Measurements from ENCODE around the gene TANC1.

Gene TANC1

DNA sequence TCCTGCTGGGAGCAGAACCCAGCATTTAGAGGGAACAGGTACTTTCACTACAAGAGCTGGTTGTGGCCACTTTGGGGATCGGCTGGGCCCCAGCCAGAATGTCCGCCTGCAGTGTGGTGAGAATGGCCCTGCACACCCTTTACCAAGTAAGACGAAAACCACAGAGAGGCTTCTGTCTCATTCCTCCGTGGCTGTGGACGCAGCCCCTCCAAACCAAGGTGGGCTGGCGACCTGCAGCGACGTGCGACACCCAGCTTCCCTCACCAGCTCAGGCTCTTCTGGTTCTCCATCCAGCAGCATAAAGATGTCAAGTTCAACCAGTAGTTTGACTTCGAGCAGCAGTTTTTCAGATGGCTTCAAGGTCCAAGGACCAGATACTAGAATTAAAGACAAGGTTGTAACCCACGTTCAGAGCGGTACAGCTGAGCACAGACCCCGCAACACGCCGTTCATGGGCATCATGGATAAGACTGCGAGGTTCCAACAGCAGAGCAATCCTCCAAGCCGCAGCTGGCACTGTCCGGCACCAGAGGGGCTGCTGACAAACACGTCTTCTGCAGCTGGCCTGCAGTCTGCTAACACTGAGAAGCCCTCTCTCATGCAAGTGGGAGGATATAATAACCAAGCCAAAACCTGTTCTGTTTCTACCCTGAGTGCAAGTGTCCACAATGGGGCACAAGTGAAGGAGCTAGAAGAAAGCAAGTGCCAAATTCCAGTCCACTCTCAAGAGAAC lies 261.9 kb downstream of the TANC1 start:
- no peak for DNase-seq

DNA sequence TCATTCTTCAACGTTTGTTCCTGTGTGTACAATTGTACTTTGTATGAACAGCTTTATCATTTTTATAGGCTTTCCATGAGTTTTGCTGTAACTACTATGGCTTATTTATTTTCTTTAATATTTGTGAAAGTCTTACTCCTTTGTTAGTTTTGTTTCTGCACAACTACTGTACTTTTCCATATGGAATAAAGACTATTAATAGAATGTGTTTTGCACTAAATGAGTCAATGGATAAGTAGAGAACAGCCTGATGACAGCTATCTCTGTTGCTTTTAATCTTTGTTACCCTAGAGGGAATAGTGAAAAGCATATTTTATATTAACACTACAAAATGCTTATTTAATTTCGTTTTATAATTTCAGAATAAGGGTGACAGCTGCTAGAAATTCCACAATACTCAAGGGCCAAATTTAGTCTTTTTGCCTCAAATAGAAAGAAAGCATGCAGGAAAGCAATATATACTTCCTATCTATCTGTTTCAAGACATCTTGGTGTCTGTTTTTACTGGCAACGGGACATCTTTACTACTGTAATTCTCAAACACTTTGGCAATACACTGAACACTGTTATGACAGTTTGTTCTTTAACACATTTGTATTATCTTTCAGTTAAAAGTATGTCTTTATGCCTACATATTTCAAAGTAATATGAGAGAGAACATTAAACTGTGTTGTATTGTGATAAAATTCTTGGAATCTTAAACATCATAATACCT lies 264.2 kb downstream of the TANC1 start:
- no peak for DNase-seq

DNA sequence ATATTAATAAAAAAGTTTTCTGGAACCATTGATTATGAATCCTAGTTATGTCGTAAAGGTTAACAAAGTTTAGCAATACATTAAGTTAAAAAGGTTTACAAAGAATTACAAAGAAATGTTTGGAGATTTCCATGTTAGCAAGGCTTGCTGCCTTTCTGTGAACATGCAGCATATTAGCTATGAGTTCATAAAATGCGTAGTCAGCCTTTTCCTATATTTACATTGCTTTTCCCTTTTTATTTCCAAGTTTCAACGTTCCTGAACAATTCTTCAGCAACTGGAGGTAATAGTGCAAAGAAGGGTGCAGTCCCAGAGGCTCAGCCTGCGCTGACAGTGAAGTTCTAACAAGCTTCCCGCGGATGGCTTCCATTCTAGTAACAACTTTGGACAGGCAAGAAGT lies 266.4 kb downstream of the TANC1 start:
- no peak for DNase-seq

DNA sequence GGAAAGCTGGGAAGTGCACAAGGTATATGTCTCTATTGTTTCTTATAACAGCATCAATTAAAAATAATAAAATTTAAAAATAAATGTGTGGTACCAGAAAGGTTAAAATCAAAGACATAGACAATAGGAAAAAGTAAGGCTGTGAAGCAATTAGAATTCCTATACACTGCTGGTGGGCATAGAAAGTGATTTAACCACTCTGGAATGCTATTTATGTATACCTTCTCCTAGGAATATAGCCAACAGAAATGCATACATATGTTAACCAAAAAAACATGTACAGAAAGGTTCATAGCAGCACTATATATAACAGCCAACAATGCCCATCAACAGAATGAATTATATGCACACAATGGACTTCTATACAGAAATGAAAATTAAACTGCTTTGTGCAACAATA lies 275.1 kb downstream of the TANC1 start:
- DNase-seq = no peak

DNA sequence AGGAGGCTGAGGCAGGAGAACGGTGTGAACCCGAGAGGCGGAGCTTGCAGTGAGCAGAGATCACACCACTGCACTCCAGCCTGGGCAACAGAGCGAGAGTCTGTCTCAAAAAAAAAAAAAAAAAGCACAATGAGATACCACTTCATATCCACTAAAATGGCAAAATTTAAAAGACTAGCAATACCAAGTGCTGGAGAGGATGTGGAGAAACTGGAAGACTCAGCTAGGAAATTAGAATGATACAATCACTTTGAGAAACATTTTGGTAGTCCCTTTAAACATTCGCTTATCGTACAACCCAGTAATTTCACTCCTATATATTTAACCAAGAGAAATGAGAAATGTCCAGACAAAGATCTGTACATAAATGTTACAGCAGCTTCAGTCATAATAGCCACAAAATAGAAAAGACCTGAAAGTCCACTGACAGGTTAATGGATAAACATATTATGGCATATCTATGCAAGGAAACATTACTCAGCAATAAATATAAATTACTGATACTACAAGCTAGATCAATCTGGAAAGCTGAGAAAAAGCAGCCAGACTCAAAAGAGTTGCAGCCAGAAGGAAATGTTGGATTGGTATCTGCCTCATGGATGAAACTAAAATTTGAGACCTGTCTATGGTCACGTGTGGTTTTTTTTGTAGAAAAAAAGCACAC lies 278.0 kb downstream of the TANC1 start:
- DNase-seq = no peak

DNA sequence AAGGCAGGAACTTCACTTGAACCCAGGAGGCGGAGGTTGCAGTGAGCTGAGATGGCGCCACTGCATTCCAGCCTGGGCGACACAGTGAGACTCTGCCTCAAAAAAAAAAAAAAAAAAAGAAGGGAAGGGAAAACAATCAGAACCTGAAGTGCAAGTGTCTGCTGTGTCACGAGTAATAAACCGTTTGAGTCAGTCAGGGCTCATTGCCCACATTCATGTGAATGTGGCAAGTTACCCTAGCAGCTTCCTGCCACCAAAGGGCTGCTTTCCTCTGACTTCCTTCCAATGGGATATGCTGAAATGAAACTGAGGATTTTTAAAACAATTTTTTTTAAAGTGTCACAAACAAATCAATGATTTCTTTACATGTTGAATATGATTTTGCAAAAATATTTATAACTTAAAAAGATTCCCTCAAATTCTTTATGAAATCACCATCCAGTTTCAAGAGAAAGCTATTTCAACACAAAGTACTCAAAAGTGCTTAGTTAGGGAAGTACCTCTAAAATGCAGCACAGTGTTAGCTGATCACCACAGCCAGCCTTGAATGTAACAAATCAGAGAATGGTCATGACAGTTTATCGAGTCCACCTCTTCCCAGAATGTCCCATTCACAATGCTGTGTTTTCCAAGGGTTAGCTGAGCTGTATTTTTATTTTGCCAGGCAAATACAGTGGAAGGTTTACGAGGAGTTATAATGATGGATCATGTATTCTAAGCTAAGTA lies 281.7 kb downstream of the TANC1 start:
- DNase-seq = no peak

DNA sequence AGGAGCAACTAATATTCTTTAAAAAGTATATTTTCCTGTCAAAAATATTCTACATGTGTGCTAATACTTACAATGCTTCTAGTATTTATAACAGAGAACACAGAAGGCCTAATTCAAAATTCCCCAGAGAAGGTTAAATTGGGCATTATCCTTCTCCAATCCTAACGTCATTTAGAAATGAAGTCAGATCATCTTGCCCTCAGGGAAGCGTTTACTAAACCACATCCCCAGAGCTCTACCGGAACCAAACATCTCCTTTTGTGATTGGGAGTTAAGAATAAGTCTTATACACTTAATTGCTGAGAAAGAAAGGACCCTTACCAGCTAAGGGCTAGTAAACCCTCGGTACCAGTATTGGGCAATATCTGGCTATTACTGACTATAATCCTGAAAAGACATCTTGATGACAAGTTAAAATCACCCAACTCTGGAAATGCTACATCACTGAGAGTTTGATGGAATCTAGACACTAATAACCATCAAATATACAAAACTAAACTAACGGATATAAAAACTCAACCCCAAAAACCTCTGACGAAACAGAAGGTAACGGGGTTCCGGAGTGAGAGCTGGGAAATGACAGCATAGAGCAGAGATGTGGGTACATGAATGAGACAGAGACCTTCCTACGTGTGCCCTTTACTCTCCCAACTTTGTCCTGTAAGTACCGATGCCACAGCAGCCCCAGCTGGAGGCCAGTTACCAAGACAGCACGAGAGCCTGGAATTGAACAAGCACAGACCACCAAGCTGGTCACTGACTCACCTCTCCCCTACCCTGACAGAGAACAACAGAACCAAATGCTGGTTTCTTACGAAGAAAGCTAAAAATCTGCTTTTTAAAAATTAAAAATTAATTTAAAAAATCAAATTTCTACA lies 283.1 kb downstream of the TANC1 start:
- no peak for DNase-seq

DNA sequence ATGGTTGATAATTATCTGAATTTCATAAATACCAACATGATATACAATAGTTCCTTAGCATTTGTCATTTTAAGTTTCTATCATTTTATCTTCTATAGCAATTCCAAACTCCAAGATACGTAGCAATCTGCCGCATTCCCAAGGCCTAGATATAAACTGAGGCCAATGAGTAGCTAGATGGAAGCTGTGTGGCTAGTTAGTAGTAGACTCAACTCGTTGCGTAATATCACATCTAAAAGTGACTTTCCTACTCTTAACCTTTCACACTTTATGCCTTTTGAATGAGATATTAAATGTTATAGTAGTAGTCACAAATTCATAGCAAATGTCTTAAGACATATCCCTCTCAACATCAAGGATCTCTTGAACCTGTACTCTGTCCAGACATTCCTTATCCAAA lies 284.5 kb downstream of the TANC1 start:
- DNase-seq = no peak

DNA sequence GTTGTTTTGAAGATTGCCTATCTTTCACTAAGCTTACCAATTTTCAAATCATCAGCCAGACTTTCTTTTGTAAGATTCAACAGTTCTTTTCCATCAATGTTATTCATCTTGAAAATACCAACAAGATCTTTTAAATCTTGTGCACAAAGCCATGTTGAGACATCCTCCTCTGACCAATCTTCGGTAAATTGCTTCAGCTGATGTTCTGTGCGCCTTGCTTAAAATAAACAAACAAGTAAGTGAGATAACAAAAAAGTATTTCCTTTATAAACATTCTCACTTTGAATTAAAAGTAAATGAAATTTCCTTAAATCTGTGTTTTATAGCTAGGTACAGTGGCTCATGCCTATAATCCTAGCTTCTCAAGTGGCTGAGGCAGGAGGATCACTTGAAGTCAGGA lies 287.7 kb downstream of the TANC1 start:
- no peak for DNase-seq

DNA sequence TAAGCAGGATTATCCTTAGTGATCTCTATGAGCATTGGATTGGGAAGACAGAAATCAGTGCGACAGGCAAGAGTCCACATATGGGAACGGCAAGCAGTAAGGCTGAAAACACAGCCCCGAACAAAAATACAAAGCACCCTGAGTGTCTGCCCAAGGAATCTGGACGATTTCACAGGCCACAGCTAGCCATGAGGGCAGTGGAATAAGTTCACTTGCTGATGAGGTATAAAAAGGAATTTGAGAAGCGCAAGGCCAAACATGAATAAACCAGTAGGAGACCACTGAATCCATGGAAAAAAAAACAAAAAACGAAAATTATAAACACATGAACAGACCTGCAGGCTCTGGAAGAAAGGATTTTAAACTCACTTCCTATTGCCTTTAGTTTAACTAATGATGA lies 293.8 kb downstream of the TANC1 start:
- DNase-seq = no peak

DNA sequence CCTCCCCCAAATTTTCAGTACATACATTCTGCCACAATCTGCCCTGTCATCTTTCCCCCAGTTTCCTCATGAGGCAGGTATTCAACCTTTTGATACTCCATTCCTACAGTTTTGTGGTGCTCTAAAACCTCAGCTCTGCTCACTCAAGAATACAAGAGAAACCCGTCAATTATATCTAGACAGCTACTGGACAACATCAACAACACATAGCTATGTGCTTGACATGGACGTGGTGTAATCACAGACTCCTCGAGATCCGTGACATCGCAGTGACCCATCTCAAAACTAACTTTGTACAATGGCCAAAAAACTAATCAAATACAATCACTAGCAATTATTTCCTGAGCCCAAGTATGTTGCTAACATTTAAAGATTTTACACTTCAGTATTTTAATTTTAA lies 294.5 kb downstream of the TANC1 start:
- no peak for DNase-seq

DNA sequence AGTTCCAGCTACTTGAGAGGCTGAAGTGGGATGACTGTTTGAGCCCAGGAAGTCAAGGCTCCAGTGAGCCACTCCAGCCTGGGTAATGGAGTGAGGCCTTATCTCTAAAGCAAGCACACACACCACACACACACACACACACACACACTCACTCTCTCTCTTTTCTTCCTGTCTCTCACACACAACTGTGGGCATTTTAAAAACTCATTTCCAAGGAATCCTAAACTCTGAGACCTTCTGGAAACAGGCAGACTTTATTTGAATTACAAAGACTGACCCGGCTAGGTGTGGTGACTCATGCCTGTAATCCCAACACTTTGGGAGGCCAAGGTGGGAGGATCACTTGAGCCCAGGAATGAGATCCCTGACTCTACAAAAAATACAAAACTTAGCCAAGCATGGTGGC lies 296.7 kb downstream of the TANC1 start:
- no peak for DNase-seq

DNA sequence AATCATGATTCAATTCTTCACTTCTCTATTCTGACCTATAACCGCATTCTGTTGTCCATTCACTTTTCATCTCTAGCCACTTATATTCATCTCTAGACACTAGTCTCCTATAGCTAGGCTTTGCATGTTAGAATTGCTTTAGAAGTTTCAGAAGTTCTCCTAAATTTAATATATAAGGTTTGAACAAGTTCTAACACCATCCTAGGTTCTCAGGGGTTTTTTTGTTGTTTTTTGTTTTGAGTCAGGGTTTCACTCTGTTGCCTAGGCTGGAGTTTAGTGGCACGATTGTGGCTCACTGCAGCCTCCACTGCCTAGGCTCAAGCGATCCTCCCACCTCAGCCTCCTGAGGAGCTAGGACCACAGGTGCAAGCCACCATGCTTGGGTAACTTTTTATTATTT lies 298.1 kb downstream of the TANC1 start:
- no peak for DNase-seq

DNA sequence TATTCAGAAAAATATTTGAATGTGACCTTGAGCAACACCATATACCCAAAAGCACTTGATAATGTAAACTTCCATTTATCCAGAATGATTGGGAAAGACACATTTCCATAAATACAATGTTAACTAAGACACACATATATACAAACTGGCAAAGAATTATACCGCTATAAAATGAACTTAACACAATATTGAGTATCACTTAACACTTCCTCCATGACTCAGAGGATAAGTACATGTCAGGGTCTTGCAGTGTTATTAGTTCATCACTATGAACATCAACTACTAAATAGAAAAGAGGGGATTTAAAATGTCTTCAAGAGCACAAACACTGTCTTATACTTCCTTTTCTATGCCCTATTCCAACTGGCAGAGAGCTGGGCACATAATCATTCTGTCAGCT lies 299.5 kb downstream of the TANC1 start:
- no peak for DNase-seq

DNA sequence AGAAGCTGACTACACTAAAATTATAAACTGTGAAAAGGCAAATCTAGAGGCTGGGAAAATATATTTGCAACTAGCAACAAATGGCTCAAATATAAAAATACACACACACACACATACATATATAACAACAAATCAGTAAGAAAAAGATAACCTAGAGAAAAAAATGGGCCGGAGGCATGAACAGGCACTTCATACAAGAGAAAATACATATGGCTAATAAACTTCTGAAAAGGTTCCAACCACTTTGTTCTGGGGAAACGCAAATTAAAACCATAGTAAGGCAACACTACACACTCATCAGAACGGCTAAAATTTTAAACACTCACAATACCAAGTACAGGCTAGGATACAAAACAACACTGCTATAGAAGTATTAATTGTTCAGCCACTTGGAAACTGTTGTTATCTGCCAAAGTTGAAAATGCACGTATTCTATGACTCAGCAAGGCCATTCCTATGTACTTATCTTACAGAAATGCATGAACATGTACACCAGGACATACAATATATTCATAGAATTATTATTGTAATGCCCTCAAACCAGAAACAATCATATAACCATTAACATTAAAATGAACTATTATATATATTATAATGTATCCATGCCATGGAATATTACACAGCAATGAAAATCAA lies 302.4 kb downstream of the TANC1 start:
- DNase-seq = no peak

DNA sequence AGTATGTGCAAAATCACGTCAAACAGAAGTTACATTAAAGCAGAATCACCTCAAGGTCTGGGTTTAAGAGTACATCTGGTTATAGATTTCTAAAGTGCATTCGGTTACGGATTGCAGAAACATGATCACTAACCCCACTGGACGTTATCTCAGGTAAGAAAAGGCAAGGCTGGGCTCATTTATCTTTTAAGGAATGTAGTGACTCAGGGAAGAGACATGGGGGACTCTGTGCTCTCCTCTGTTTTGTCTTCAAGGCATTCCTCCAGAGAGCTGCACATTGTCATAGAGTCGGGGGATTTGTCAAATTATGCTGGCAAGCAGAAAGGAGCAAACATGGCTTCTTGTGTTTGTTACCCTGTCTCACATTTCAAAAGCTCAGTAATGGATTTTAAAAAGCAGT lies 303.7 kb downstream of the TANC1 start:
- DNase-seq = no peak

DNA sequence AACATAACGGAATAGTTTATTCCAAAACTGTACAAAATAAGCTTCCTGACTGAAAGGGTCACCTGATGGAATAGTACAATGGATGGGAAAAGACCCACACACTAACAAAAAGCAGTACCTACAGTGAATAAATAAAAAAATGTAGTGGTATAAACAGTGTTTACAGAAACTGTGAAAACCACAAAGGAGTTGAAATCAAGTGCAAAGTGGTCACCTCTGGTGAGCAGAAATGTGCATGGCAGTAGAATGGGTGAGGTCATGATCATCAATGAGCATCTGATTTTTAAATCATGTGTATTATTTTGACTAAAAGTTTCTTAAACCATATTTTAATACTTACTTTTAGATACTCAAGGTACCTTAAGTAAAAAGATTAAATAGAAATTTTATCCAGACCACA lies 306.7 kb downstream of the TANC1 start:
- no peak for DNase-seq

DNA sequence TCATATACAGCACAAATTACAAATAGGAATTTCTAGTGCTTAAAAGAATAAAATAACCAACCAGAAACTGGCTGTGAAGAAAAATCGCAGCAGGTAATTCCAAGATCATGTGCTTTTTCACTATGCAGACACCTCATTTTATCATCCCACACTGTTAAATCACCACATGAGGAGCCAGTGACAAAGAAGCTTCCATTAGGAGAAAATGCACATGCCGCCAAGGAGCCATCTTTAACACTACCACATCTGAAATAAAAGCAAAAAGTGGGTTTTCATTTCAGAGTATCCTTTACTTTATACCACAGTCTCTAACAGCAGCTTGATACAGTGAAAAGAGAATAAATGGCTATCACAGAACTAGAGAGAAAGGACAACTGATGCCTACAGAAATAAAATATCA lies 311.3 kb downstream of the TANC1 start:
- no peak for DNase-seq

DNA sequence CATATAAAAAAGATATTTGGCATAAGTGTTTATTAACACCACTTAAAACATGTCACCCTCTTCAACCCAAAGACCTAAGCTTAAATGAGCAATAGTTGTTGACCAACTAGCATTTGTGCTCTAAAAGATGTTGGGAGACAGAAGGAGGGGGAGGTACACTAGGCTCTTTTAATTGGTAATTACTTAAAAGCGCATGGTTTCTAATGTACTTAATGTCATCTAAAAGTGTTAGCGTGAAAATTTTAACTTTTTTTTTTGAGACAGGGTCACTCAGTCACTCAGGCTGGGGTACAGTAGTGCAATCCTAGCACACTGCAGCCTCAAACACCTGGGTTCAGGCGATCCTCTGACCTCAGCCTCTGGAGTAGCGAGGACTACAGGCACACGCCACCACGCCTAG lies 312.6 kb downstream of the TANC1 start:
- DNase-seq = no peak

All from activated gamma-delta T cell (primary cell).